Erythroblast (primary cell): ENCODE results near the gene MYO10.

Experiments
- GATA1 ChIP-seq: IDR thresholded peaks from 2 replicates; pipeline ENCODE4 v1.6.1; 2011; ENCODE audit warnings: low read depth, mild to moderate bottlenecking, control low read depth, low read length, moderate library complexity
- POLR2A ChIP-seq: IDR thresholded peaks from 2 replicates; pipeline ENCODE4 v1.6.1; 2011; ENCODE audit warnings: mild to moderate bottlenecking, low read length

DNA sequence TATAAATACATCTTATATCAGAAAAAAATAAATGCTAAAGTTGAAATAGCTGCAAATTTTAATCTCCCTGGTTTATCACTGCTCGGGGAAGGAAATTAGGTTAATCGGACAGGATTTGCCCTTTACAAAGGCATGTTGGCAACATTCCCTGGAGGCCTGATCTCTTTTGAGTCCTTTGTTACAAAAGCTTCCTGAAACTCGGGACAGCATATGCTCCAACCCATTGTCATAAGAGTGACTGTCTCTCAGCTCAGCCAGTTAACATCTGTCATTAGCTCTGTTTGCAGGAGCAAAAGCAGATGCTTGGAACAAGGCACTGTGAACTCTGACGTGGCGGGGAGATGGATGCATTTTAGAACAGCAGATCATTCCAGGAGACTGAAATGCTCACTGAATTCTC lies 80.6 kb downstream of the MYO10 start:
- no peak for TF ChIP-seq POLR2A
- TF ChIP-seq GATA1, result no peak
